Suprapubic skin (tissue), 4 donors: ENCODE measurements around the gene METAP2. TPM values are rescaled to one million over a fixed set of nuclear protein-coding genes. Genes with fewer than 3 reads are reported as not detected.

Experiments used
- DNase-seq, 2 donors: peaks; one replicate each; pipeline ENCODE4 v3.0.0-alpha.2; 2019; ENCODE audit warnings: low spot score in 2 of 2
- H3K27ac ChIP-seq: fragments of 200-600 bp; sonication (generic); one replicate; pipeline ENCODE4 v1.5.1; 2019
- H3K27me3 ChIP-seq: fragments of 200-600 bp; sonication (generic); one replicate; pipeline ENCODE4 v1.5.1; 2019
- H3K36me3 ChIP-seq: fragments of 200-600 bp; sonication (generic); one replicate; pipeline ENCODE4 v1.5.1; 2019
- H3K4me1 ChIP-seq: fragments of 200-600 bp; sonication (generic); one replicate; pipeline ENCODE4 v1.5.1; 2019
- H3K4me3 ChIP-seq: fragments of 200-600 bp; sonication (generic); one replicate; pipeline ENCODE4 v1.5.1; 2019; ENCODE audit warnings: mild to moderate bottlenecking
- H3K9me3 ChIP-seq: fragments of 200-600 bp; sonication (generic); one replicate; pipeline ENCODE4 v1.5.1; 2019
- EP300 ChIP-seq: sonication (generic); formaldehyde crosslinking; IDR thresholded peaks from one replicate; pipeline ENCODE4 v1.6.1; 2017; ENCODE audit warnings: antibody characterized with exemption
- POLR2A ChIP-seq, 2 donors: fragments of 450-650 bp; IDR thresholded peaks; one replicate each; pipeline ENCODE4 v1.6.1; 2017; ENCODE audit warnings: antibody characterized with exemption in 2 of 2, mild to moderate bottlenecking in 2 of 2, moderate library complexity in 2 of 2
- POLR2AphosphoS5 ChIP-seq, 3 donors: sonication (generic); formaldehyde crosslinking; IDR thresholded peaks; one replicate each; pipeline ENCODE4 v1.6.1; 2017; ENCODE audit warnings: antibody characterized with exemption in 3 of 3
- WGBS: methylation state at CpG from one replicate; pipeline ENCODE4 v1.1.5; 2018; 5-methylcytosine and 5-hydroxymethylcytosine counted together
- total RNA-seq, 4 donors: library from RNA; depleted of rRNA; stranded (reverse); fragments of >200 nt; gene quantifications; one replicate each; pipeline ENCODE4 v1.1.0, GENCODE V29; 2016
- TF ChIP-seq, protein P1 (sequence below), 2 donors: fragments of 200-600 bp in 1 of 2; fragments of 450-650 bp in 1 of 2; sonication (generic) in 1 of 2; IDR thresholded peaks; one replicate each; pipeline ENCODE4 v1.5.1; 2016 to 2019; ENCODE audit warnings: antibody characterized with exemption in 2 of 2, mild to moderate bottlenecking in 1 of 2, moderate library complexity in 1 of 2

Gene METAP2
- total RNA-seq, 4 donors from 2014 or later: 44.7 to 72.6 (median 61.8) TPM

DNA sequence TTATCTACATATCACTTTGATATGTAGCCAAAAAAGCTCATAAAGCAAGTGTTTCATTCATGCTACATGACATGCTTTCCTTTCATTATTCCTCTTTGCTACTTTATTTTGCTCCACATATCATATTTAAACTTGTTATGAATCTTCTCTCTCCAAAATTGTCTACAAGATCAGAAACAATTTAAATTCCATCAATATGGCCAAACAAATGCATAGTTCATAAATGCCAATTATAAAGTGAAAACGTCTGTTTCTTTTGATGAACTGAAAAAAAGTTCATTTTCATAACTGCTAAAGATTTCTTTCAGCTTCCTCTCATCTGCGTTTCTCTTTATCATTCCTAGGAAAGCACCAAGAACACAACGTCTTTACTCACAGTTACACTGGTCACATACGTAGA lies 54.5 kb downstream of the METAP2 start:
- H3K27me3 ChIP-seq: no peaks in the 10 kb centered on the region
- H3K4me1 ChIP-seq: no peaks in the 10 kb centered on the region
- 68% methylated on average over 4 of the region's 4 CpGs for WGBS
- H3K36me3 ChIP-seq: peaks cover 3% of the 10 kb centered on the region
- H3K27ac ChIP-seq: no peak overlapping the region
- DNase-seq: no peak
- H3K9me3 ChIP-seq: no peaks in the 10 kb centered on the region
- H3K4me3 ChIP-seq: no peak overlapping the region
- TF ChIP-seq POLR2AphosphoS5 (IDR thresholded peaks at IDR 0.05) (no peak), EP300 (no peak), POLR2A (IDR thresholded peaks at IDR 0.05) (no peak)
- TF ChIP-seq, protein P1, sequence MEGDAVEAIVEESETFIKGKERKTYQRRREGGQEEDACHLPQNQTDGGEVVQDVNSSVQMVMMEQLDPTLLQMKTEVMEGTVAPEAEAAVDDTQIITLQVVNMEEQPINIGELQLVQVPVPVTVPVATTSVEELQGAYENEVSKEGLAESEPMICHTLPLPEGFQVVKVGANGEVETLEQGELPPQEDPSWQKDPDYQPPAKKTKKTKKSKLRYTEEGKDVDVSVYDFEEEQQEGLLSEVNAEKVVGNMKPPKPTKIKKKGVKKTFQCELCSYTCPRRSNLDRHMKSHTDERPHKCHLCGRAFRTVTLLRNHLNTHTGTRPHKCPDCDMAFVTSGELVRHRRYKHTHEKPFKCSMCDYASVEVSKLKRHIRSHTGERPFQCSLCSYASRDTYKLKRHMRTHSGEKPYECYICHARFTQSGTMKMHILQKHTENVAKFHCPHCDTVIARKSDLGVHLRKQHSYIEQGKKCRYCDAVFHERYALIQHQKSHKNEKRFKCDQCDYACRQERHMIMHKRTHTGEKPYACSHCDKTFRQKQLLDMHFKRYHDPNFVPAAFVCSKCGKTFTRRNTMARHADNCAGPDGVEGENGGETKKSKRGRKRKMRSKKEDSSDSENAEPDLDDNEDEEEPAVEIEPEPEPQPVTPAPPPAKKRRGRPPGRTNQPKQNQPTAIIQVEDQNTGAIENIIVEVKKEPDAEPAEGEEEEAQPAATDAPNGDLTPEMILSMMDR (IDR thresholded peaks at IDR 0.05): no peak

DNA sequence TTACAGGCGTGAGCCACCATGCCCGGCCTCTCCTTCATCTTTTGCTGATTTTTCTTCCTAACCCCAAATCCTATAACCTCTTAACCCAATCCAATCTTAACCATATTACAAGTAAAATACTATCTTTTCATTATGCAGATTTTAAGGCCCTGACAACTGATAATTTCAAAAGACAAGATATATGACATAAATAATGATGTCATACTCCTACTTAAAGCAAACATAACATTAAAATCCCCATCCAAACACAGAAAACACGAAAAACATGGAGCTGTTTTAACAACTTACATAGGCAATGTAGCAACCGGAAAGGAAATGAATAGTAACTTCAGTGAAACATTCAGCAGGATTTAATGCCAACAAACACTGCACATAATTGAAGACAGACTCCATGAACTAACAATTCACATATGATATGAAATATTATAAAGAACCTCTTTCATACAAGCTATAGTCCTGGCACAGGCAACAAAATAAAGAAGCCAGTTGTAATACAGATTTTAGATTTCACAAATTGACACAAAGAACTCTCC lies 55.8 kb downstream of the METAP2 start:
- H3K27me3 ChIP-seq: no peaks in the 10 kb centered on the region
- H3K4me1 ChIP-seq: no peaks in the 10 kb centered on the region
- no peaks in the 10 kb centered on the region for H3K36me3 ChIP-seq
- H3K27ac ChIP-seq: no peak overlapping the region
- H3K9me3 ChIP-seq: no peaks in the 10 kb centered on the region
- no peak overlapping the region for H3K4me3 ChIP-seq
- DNase-seq: no peak
- TF ChIP-seq POLR2A (IDR thresholded peaks at IDR 0.05) (no peak), POLR2AphosphoS5 (IDR thresholded peaks at IDR 0.05) (no peak), EP300 (no peak)
- TF ChIP-seq, protein P1 (IDR thresholded peaks at IDR 0.05): no peak
- WGBS: 72% methylated on average over 4 of the region's 4 CpGs

DNA sequence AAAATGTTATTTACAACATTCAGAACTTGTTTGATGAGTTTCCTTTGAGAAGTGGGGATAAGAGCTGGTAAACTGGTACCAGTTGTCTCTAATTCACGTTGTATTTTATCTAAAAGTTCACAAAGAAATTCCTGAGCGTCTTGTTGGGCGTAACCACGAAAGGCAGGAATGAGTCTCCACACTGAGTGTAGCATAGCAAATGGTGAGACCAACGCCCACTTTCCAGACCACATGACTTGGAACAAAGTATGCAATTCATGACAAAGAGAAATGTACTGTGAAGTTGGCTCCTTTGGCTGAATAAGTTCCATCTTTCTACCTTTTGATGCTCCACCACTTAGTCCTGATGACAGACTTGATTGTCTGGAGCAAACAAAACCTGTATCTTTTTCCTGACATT lies 58.9 kb downstream of the METAP2 start:
- DNase-seq: no peak
- TF ChIP-seq POLR2AphosphoS5 (IDR thresholded peaks at IDR 0.05): no peak
- TF ChIP-seq POLR2A (IDR thresholded peaks at IDR 0.05): no peak
- no peak for TF ChIP-seq EP300
- TF ChIP-seq, protein P1 (IDR thresholded peaks at IDR 0.05): no peak
- Histone ChIP-seq H3K27me3 (no peaks in the 10 kb centered on the region), H3K36me3 (no peaks in the 10 kb centered on the region), H3K9me3 (no peaks in the 10 kb centered on the region), H3K27ac (no peak overlapping the region), H3K4me3 (no peak overlapping the region), H3K4me1 (no peaks in the 10 kb centered on the region)
- 34% methylated on average over 5 of the region's 5 CpGs for WGBS

DNA sequence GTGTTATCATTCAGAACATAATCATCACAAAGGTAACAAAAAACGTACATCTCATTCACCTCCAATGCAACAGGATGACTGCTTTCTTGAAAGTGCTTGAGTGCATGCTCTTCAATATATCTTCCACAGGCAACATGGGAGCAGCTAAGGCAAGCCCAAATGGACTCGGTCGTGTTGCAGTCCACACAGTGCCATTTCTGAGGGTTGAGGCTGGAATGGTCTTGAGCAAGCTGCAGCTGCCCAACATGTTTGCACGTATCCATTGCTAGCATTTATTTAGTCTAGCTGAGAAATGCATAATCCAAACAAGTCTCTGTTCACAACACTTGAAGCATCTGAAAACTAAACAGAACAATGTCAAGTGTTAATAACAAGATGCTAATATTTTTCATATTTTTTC lies 60.0 kb downstream of the METAP2 start:
- Histone ChIP-seq H3K4me1 (no peaks in the 10 kb centered on the region), H3K4me3 (no peak overlapping the region), H3K27me3 (no peaks in the 10 kb centered on the region), H3K36me3 (no peaks in the 10 kb centered on the region), H3K27ac (no peak overlapping the region), H3K9me3 (no peaks in the 10 kb centered on the region)
- DNase-seq: no peak
- TF ChIP-seq EP300 (no peak), POLR2AphosphoS5 (IDR thresholded peaks at IDR 0.05) (no peak), POLR2A (IDR thresholded peaks at IDR 0.05) (no peak)
- TF ChIP-seq, protein P1 (IDR thresholded peaks at IDR 0.05): no peak
- 72% methylated on average over 4 of the region's 4 CpGs for WGBS

DNA sequence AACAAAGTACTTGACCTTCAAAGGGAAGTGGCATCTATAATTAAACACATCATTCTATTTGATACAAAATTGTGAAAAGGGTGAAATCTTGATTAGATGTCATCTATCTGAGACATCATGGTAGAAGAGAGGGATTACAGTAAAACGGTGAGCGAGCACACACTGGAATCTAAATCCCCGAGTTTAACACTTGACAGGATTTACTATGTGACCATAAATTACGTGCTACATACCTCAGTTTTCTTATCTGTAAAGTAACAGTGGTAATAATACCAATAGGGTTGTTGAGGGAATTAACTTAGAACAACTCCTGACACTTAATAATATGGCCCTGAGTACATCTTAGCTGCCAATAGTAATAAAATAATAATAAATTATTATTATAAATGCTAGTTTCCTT lies 64.1 kb downstream of the METAP2 start:
- TF ChIP-seq POLR2AphosphoS5 (IDR thresholded peaks at IDR 0.05) (no peak), POLR2A (IDR thresholded peaks at IDR 0.05) (no peak), EP300 (no peak)
- TF ChIP-seq, protein P1 (IDR thresholded peaks at IDR 0.05): no peak
- Histone ChIP-seq H3K4me1 (no peaks in the 10 kb centered on the region), H3K4me3 (no peak overlapping the region), H3K36me3 (no peaks in the 10 kb centered on the region), H3K9me3 (no peaks in the 10 kb centered on the region), H3K27me3 (no peaks in the 10 kb centered on the region), H3K27ac (no peak overlapping the region)
- WGBS: 72% methylated on average over 4 of the region's 4 CpGs
- no peak for DNase-seq
